Activated effector memory CD4-positive, alpha-beta T cell treated with Interleukin-2 at 50 U/mL for 16 hours (primary cell): ENCODE results near the gene PEAK3.

Source experiments
- DNase-seq: peaks from one replicate; pipeline ENCODE4 v3.0.0-alpha.2; 2020

PEAK3 gene

DNA sequence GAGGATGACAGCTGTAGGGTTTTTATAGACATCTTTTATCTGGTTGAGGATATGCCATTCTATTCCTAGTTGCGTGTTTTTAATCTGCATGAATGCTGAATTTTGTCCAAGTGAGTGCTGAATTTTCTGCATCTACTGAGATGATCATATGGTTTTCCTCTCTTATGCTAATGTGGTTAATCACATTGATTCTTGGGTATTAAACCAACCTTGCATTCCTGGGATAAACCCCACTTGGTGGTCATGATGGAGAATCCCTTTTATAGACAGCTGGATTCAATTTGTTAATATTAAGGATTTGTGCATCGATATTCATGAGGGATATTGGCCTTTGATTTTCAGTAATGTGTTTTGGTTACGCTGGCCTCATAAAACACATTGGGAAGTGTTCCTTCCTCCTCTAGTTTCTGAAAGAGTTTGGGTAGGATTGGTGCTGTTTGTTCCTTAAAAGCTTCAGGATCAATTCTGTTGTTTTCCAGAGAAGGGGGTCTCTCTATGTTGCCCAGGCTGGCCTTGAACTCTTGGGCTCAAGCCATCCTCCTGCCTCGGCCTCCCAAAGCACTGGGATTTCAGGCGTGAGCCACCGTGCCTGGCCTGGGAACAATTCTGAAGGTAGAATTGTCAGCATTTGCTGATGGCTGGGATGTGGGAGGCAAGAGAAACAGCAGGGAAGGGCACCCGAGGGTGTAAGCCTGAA, 33.3 kb upstream of the PEAK3 start:
- no peak for DNase-seq

GRCh38 chr19:2312820-2313501, 31.0 kb upstream of the PEAK3 start:
- no peak for DNase-seq

DNA sequence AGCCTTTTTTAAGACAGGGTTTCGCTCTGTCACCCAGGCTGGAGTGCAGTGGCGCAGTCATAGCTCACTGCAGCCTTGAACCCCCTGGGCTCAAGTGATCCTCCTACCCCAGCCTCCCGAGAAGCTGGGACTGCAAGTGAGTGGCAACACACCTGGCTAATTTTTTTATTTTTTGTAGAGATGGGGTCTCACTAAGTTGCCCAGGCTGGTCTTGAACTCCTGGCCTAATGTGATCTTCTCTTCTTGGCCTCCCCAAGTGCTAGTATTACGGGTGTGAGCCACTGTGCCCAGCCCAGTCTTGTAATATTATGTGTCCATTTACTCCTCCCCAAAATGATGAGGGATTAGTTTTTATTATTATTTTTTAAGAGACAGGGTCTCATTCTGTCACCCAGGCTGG, 29.1 kb upstream of the PEAK3 start:
- DNase-seq, result no peak

DNA sequence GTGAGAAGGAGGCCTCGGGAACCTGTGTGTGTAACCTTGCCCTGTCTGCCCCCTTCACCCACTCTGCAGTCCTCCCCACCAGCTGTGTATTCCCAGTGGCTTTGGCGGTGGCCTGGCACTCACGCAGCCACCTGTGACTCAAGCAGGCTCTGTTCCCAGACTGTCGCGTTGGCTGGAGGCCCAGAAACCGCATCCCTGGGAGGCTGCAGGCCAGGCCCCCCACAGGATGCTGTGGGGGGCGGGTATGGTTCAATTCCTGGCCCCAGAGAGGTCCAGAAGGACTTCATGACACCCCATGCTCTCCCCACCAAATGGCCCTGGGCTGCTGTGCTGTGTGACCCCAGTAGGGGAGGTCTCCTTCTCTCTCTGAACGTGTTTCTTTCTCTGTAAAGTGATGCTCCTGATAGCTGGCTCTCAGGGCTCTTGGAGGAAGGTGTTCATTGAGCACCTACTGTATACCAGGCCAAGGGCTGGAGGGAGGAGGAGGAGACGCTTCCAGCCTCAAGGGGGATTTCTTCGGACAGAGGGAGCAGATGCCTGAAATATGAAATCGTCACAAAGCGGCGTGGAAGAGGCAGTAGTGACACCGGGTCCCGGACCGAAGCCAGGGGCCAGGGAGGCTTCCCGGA, 27.9 kb upstream of the PEAK3 start:
- DNase-seq, result no peak

- no peak for DNase-seq
Observed at GRCh38 chr19:2308114-2308556, 26.2 kb upstream of the PEAK3 start, which contains the start of gene LINGO3. Gene LINGO3 (minus strand): TSS chr19:2308154. CDS start chr19:2291776, 16,378 bp downstream.

GRCh38 chr19:2307518-2308012, 25.6 kb upstream of the PEAK3 start:
- no peak for DNase-seq

GRCh38 chr19:2306971-2307370, 25.0 kb upstream of the PEAK3 start:
- DNase-seq, result no peak

GRCh38 chr19:2306281-2306806, 24.4 kb upstream of the PEAK3 start:
- DNase-seq, result no peak

DNA sequence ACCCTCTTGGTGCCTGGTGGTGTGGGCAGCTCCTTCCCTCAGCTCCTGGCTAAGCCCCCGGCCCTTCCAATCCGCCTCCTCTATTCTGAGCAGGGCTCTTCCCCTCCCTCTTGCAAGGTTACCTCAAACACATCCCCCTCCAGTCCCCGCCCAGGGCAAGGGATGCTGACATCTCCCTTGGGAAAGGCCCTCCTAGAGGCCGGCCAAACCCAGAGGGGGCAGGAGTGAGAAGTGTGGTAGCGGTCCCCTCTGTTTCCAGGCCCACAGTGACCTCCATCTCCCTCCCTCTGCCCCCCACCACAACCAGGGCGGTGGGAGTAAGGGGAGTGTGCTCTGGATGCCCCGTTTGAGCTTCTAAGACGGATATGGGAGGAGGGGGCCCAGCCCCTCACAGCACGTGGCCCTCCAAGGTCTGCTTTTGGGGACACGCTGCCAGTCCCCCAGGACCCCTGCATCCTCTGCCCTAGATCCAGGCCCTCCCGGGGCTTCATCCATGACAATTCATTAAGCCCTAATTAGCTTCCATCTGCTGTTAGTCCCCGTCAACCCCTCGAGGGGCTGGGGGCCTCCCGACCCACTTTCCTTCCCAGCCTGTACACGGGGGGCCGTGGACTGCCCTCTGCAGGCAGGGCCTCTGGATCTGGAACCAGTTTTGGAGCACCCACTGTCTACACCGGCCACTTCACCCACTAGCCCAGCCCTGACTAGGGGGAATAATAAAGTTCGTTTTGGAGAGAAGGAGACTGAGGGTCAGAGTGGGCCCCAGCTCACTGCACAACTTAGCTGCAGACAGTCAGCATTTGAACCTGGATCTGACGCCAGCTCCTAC, 23.7 kb upstream of the PEAK3 start:
- DNase-seq, result no peak

DNA sequence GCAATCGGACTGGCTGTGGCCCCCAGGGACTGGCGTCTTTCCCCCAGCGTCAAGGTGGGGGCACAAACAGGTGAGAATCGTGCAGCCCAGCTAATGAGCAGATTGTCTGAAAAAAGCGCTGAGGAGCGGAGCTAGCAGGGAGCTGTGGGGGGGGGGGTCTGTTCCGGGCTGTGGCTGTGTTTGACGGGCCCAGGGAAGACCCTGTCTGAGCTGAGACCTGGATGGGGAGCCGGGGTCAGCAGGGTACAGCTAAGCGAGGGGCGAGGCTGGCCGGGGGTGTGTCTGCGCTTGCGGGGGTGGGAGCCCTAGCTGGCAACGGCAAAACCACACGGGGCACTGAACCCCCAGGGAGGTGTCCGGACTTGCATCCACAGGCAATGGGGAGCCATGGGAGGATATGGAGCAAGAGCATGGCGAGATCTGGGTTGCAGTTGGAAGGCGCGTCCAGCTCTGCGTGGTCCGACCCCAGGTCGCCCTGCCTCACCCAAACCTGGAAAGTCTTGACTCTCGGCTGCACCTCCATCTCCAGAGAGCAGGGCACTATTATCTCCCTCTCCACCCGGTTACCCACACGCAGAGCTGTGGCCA, 21.3 kb upstream of the PEAK3 start:
- no peak for DNase-seq

- no peak for DNase-seq
Observed at GRCh38 chr19:2302319-2303210, 20.6 kb upstream of the PEAK3 start.

DNA sequence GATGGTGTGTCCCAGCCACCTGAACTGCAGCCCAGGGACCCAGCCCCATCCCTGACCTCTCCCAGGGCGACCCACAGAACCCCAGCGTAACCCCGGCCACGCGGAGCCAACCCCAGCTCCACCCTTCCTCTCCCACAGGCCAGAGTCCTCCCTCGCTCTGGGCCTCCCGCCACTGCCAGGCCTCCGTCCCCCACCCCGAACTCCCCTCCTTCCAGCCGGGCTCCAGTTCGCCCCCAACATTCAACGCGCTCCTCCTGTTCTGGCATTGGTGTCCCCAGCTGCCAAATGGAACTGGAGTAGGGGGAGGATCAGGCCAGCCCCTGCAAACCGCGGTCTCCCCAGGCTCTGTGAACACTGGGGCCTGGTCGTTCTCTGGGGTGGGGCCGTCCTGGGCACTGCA, 18.6 kb upstream of the PEAK3 start:
- no peak for DNase-seq

- no peak for DNase-seq
Observed at GRCh38 chr19:2296141-2296540, 14.2 kb upstream of the PEAK3 start.

DNA sequence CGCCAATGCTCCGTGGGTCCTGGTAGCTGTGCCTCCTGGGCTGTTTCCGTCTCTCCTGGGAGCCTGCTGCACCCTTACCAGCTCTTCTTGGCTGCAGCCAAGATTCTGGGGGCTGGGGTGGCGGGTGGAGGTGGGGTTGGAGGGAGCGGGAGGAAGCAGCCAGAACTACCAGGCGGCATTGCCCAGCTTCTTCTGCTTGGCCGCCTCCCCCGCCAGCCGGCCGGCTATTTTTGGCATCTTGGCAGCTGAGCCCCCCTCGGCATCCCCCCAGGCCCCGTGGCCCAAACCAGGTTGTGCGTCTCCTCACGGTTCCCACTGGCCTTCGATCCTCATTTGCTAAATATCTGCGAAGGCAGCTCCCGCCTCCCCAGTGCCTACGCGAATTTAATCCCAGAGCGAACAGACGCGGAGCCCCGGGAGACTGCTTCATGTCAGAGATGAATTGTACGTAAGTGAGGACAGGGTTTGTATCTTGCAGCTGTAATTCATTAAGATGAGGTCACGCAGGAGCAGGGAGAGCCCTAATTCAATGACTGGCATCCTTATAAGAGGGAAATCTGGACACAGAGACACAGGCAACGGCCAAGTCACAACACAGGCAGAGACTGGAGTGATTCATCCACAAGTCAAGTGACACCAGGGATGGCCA, 12.8 kb upstream of the PEAK3 start:
- DNase-seq, result no peak

- DNase-seq, result no peak
Observed at GRCh38 chr19:2291185-2291751, 9.3 kb upstream of the PEAK3 start.

GRCh38 chr19:2290441-2291184, 8.6 kb upstream of the PEAK3 start:
- peak; percentile 28 for DNase-seq

GRCh38 chr19:2289714-2290435, 7.9 kb upstream of the PEAK3 start:
- DNase-seq, result peak; percentile 68

DNA sequence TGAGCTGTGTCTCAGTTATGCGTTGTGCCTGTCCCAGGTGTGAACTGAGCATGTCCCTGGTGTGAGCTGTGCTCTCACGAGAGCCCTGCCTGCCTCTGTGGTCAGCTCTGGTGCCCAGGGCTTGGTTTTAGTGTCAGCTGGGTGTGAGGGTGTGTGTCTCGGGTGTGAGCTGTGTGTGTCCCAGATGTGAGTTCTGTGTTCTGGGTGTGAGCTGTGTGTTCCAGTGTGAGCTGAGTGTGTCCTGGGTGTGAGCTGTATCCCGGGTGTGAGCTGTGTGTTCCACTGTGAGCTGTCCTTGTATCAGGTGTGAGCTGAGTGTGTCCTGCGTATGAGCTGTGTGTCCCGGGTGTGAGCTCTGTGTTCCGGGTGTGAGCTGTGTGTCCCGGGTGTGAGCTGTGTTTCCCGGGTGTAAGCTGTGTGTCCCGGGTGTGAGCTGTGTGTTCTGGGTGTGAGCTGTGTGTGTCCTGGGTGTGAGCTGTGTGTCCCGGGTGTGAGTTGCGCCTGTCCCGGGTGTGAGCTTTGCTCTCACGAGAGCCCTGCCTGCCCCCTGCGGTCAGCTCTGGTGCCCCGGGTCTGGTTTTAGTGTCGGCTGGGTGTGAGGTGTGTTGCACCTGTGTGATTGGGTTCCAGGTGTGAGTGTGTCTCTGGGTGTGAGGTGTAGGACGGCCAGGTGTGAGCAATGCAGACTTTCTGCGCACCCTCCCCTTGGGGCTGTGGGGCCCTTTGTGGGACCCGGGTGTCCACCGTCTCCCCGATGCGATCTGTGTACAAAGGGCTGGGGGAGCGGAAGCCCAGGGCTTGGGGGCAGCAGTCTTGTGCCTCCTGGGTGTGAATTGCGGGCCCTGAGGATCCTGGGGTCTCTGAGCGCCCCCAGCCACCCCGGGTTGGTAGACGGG, 7.1 kb upstream of the PEAK3 start:
- no peak for DNase-seq
